NB4 (cell line): Measurements from ENCODE around the gene PDZRN3.

Experiments used
- CTCF ChIP-seq: IDR thresholded peaks from one replicate; pipeline ENCODE4 v1.5.1; 2012; ENCODE audit warnings: low read depth, low read length
- MAX ChIP-seq: IDR thresholded peaks from 2 replicates; pipeline ENCODE4 v1.6.1; 2011; ENCODE audit warnings: low read depth, low read length
- MYC ChIP-seq: IDR thresholded peaks from 2 replicates; pipeline ENCODE4 v1.6.1; 2011; ENCODE audit warnings: low read depth, low read length
- POLR2A ChIP-seq: IDR thresholded peaks from 2 replicates; pipeline ENCODE4 v1.6.1; 2011; ENCODE audit warnings: mild to moderate bottlenecking; ENCODE audit not compliant: insufficient read length; ENCODE audit errors: extremely low read depth

- TF ChIP-seq CTCF (no peak), POLR2A (no peak), MYC (no peak), MAX (no peak)
These were observed 14.2 kb downstream of the PDZRN3 start for GRCh38 chr3:73610493-73610892.
